GM18498 (cell line): ENCODE measurements around the gene NAV2.

Experiments used
- ATAC-seq: cut with Tn5 transposase; IDR thresholded peaks from one replicate; pipeline ENCODE4 v1.9.1; 2021; ENCODE audit warnings: mild to moderate bottlenecking, moderate library complexity; ENCODE audit not compliant: unreplicated experiment

The NAV2 gene

GRCh38 chr11:19712281-19713195 is at the start of gene NAV2:
Gene NAV2 (plus strand): TSS chr11:19712837. CDS start chr11:19713696, 859 bp downstream.
- peak; percentile 99 for ATAC-seq

- ATAC-seq = no peak
These were observed 49.4 kb upstream of the NAV2 start for GRCh38 chr11:19663206-19663605.

- no peak for ATAC-seq
These were observed 47.6 kb upstream of the NAV2 start for GRCh38 chr11:19664886-19665548.

- ATAC-seq = no peak
These were observed 45.7 kb upstream of the NAV2 start for GRCh38 chr11:19666951-19667350.

- no peak for ATAC-seq
These were observed 43.1 kb upstream of the NAV2 start for GRCh38 chr11:19669511-19669910.

GRCh38 chr11:19670030-19670791 is 42.4 kb upstream of the NAV2 start:
- no peak for ATAC-seq

- no peak for ATAC-seq
These were observed 39.9 kb upstream of the NAV2 start for GRCh38 chr11:19672586-19673206.

- no peak for ATAC-seq
These were observed 38.5 kb upstream of the NAV2 start for GRCh38 chr11:19673924-19674729.

GRCh38 chr11:19674836-19675235 is 37.8 kb upstream of the NAV2 start:
- ATAC-seq = no peak

GRCh38 chr11:19675397-19675796 is 37.2 kb upstream of the NAV2 start:
- no peak for ATAC-seq

GRCh38 chr11:19676475-19677380 is 35.9 kb upstream of the NAV2 start:
- no peak for ATAC-seq

GRCh38 chr11:19677381-19678080 is 35.1 kb upstream of the NAV2 start:
- ATAC-seq = no peak

- no peak for ATAC-seq
These were observed 32.4 kb upstream of the NAV2 start for GRCh38 chr11:19679952-19680828.

- ATAC-seq = no peak
These were observed 31.7 kb upstream of the NAV2 start for GRCh38 chr11:19680829-19681368.

- no peak for ATAC-seq
These were observed 29.4 kb upstream of the NAV2 start for GRCh38 chr11:19683141-19683805.

GRCh38 chr11:19683862-19684491 is 28.7 kb upstream of the NAV2 start:
- no peak for ATAC-seq
